Lower lobe of right lung (tissue), 2 donors: ENCODE results near the gene TMEM272. TPM values are rescaled to one million over a fixed set of nuclear protein-coding genes. Genes with fewer than 3 reads are reported as not detected.

Experiments used
- ATAC-seq, 2 donors: fragments of 200-7000 bp; cut with Tn5 transposase; one replicate each; pipeline ENCODE4 v1.9.1; 2020 to 2022; ENCODE audit warnings: mild to moderate bottlenecking in 2 of 2, moderate library complexity in 2 of 2
- DNase-seq: peaks from one replicate; pipeline ENCODE4 v3.0.0-alpha.2; 2020
- H3K27ac ChIP-seq: fragments of 200-600 bp; one replicate; pipeline ENCODE4 v1.8.0; 2022
- H3K27me3 ChIP-seq: fragments of 200-600 bp; one replicate; pipeline ENCODE4 v1.8.0; 2022; ENCODE audit warnings: low read depth
- H3K36me3 ChIP-seq: fragments of 200-600 bp; one replicate; pipeline ENCODE4 v1.8.0; 2022; ENCODE audit warnings: mild to moderate bottlenecking
- H3K4me1 ChIP-seq: fragments of 200-600 bp; one replicate; pipeline ENCODE4 v1.8.0; 2022
- H3K4me3 ChIP-seq: fragments of 200-600 bp; one replicate; pipeline ENCODE4 v1.8.0; 2022; ENCODE audit warnings: mild to moderate bottlenecking
- H3K9me3 ChIP-seq: fragments of 200-600 bp; one replicate; pipeline ENCODE4 v1.8.0; 2022
- intact Hi-C: fragments of 100-400 bp; cut with DNase I; formaldehyde crosslinking; loops from one replicate; pipeline ENCODE4 v1.11.0; 2022
- total RNA-seq: library from RNA; stranded (reverse); fragmentation: NEBNext Ultra II Directional; extraction: Animal tissue kit (Norgen Biotek cat#: 25700); gene quantifications from one replicate; pipeline ENCODE4 v1.2.1, GENCODE V29; 2021
- TF ChIP-seq, protein P1 (sequence below): fragments of 200-600 bp; IDR thresholded peaks from one replicate; pipeline ENCODE4 v1.8.0; 2022; ENCODE audit warnings: antibody characterized with exemption, mild to moderate bottlenecking
- donor health status: DM: no; HTN: yes; CAD: no; lungs with severe emphysema.

The TMEM272 gene
- total RNA-seq, 1 donor from 2014 or later = 0.09 TPM

- Histone ChIP-seq H3K36me3 (no peaks in the 10 kb centered on the region), H3K27me3 (no peaks in the 10 kb centered on the region), H3K4me1 (no peaks in the 10 kb centered on the region), H3K27ac (no peak overlapping the region), H3K4me3 (no peak overlapping the region), H3K9me3 (no peaks in the 10 kb centered on the region)
- ATAC-seq = no peak
- intact Hi-C loops = no loop called here
- TF ChIP-seq, protein P1, sequence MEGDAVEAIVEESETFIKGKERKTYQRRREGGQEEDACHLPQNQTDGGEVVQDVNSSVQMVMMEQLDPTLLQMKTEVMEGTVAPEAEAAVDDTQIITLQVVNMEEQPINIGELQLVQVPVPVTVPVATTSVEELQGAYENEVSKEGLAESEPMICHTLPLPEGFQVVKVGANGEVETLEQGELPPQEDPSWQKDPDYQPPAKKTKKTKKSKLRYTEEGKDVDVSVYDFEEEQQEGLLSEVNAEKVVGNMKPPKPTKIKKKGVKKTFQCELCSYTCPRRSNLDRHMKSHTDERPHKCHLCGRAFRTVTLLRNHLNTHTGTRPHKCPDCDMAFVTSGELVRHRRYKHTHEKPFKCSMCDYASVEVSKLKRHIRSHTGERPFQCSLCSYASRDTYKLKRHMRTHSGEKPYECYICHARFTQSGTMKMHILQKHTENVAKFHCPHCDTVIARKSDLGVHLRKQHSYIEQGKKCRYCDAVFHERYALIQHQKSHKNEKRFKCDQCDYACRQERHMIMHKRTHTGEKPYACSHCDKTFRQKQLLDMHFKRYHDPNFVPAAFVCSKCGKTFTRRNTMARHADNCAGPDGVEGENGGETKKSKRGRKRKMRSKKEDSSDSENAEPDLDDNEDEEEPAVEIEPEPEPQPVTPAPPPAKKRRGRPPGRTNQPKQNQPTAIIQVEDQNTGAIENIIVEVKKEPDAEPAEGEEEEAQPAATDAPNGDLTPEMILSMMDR = no peak
- no peak for DNase-seq
These were observed 38.2 kb upstream of the TMEM272 start for GRCh38 chr13:51883226-51883600.

DNA sequence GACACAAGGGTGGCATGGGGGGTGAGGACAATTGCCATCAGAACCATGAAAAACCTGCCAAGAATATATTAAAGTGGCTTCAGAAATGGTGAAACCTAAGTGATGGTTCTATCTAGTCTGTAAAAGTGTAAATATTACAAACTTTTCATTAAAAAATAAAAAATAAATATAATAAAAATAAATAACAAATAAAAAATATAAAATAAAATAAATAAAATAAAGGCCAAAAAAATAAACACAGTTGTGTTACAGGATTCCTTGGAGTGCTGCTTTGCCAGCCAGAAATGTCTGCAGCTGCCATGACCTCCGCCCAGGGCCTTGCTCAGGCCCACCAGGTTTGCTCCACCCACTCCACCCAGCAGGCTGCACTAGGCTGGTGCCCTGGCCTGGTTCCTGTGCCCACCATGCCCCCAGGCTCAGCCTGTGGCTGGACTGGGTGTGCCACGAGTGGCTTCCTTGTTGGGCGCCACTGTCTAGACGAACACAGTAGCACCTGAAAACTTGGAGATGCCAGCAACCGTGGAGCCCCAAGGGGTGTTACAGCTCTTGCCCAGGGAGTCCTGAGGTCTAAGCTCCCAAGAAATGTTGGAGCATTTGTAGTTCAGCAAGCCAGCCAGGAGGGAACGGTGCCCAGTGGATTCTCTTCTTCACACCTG is 37.7 kb upstream of the TMEM272 start:
- no peak overlapping the region for H3K4me3 ChIP-seq
- no peaks in the 10 kb centered on the region for H3K4me1 ChIP-seq
- TF ChIP-seq, protein P1 = no peak
- no peak overlapping the region for H3K27ac ChIP-seq
- H3K27me3 ChIP-seq = no peaks in the 10 kb centered on the region
- ATAC-seq (no peak), DNase-seq (no peak)
- intact Hi-C loops = no loop called here
- no peaks in the 10 kb centered on the region for H3K9me3 ChIP-seq
- H3K36me3 ChIP-seq = no peaks in the 10 kb centered on the region

DNA sequence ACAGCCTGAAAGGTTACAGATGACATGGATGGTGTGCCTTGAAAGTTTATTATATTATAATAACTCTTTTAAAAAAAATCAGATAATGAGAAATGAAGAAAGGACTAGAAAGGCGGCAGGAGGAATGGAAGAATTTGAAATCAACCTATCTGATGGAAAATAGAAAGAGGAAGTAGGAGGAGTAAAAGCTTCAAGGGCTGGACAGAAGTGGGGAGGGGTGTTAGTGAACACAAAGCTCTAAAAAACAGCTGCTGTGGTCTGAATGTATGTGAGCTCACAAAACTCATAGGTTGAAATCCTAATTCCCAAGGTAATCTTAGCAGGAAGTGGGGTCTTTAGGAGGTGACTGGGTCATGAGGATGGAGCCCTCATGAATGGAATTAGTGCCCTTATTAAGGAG is 36.3 kb upstream of the TMEM272 start:
- no peak for DNase-seq
- no peak overlapping the region for H3K27ac ChIP-seq
- no peaks in the 10 kb centered on the region for H3K9me3 ChIP-seq
- H3K36me3 ChIP-seq = no peaks in the 10 kb centered on the region
- no peaks in the 10 kb centered on the region for H3K4me1 ChIP-seq
- no peaks in the 10 kb centered on the region for H3K27me3 ChIP-seq
- no peak overlapping the region for H3K4me3 ChIP-seq
- intact Hi-C loops = no loop called here
- ATAC-seq = no peak
- TF ChIP-seq, protein P1 = no peak

DNA sequence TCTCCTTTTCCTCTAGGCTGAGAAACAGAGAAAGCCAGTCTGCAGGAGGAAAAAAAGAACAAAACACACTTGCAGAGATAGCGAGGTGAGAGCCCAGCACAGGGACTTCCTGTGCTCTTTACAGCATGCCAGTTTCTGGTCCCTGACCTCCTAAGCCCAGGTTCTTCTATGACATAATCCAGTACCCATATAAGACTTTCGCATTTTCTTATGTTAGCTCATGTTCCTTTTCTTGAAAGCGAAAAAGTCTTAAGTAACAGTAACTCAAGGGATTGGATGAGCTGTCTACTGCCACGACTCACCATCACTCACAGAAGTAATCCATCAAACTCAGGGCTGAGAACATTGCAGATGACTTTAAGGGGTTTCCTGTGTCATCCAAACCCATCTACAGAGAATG is 34.2 kb upstream of the TMEM272 start:
- H3K36me3 ChIP-seq = no peaks in the 10 kb centered on the region
- no peak overlapping the region for H3K4me3 ChIP-seq
- intact Hi-C loops = no loop called here
- no peaks in the 10 kb centered on the region for H3K9me3 ChIP-seq
- H3K27ac ChIP-seq = no peak overlapping the region
- TF ChIP-seq, protein P1 = no peak
- no peak for DNase-seq
- no peak for ATAC-seq
- H3K4me1 ChIP-seq = no peaks in the 10 kb centered on the region
- no peaks in the 10 kb centered on the region for H3K27me3 ChIP-seq

- ATAC-seq (no peak), DNase-seq (no peak)
- Histone ChIP-seq H3K27me3 (no peaks in the 10 kb centered on the region), H3K36me3 (no peaks in the 10 kb centered on the region), H3K9me3 (no peaks in the 10 kb centered on the region), H3K27ac (no peak overlapping the region), H3K4me3 (no peak overlapping the region), H3K4me1 (no peaks in the 10 kb centered on the region)
- TF ChIP-seq, protein P1 = no peak
- intact Hi-C loops = no loop called here
These were observed 29.7 kb upstream of the TMEM272 start for GRCh38 chr13:51874651-51875050.
